Measurements from ENCODE around the gene GSK3B.

Gene GSK3B

GRCh38 chr3:119808843-119809242 lies 285.4 kb downstream of the GSK3B start:
- no peaks in the 10 kb centered on the region for H3K79me2 ChIP-seq (ENCODE audit: control insufficient read depth, insufficient read depth, low read length)
- H2BK120ac ChIP-seq (ENCODE audit: low read depth, low read length): no peak overlapping the region
- no peak overlapping the region for H3K56ac ChIP-seq (ENCODE audit: low read length)

GRCh38 chr3:119808244-119808643 lies 286.0 kb downstream of the GSK3B start:
- Histone ChIP-seq H3K18ac (ENCODE audit: low read length) (no peak overlapping the region), H3K4ac (ENCODE audit: low read depth, low read length) (no peak overlapping the region), H3K27me3 (ENCODE audit: insufficient read depth, low read length, poor library complexity) (no peaks in the 10 kb centered on the region), H3K23ac (ENCODE audit: low read length) (no peak overlapping the region), H3K27ac (ENCODE audit: low read depth, low read length) (no peak overlapping the region), H3K4me3 (ENCODE audit: low read length) (no peak overlapping the region), H2BK120ac (ENCODE audit: low read depth, low read length) (no peak overlapping the region), H3K79me2 (ENCODE audit: control insufficient read depth, insufficient read depth, low read length) (no peaks in the 10 kb centered on the region), H2BK5ac (ENCODE audit: low read length) (no peak overlapping the region), H2AK5ac (ENCODE audit: low read length) (no peak overlapping the region), H2BK15ac (replicated peaks; ENCODE audit: low read depth) (no peak overlapping the region), H3K4me2 (ENCODE audit: low read length) (no peak overlapping the region), H3K36me3 (ENCODE audit: control insufficient read depth, insufficient read depth, low read length) (no peaks in the 10 kb centered on the region), H3K4me1 (ENCODE audit: control insufficient read depth, low read depth, low read length) (no peaks in the 10 kb centered on the region), H3K9ac (ENCODE audit: low read length) (no peak overlapping the region), H3K56ac (ENCODE audit: low read length) (no peak overlapping the region), H3K79me1 (ENCODE audit: low read length) (no peaks in the 10 kb centered on the region), H4K8ac (ENCODE audit: low read depth, low read length) (no peak overlapping the region), H4K5ac (ENCODE audit: low read length) (no peak overlapping the region)
- no CpG with 5 or more reads among the region's 4 CpGs for WGBS (ENCODE audit: extremely low coverage, insufficient coverage, low lambda C conversion rate)
- DNase-seq: no peak

More at GRCh38 chr3:119808843-119809242, 285.4 kb downstream of the GSK3B start:
- no peak overlapping the region for H3K4ac ChIP-seq (ENCODE audit: low read depth, low read length)
- H4K8ac ChIP-seq (ENCODE audit: low read depth, low read length): no peak overlapping the region
- no peak overlapping the region for H4K5ac ChIP-seq (ENCODE audit: low read length)
- H3K18ac ChIP-seq (ENCODE audit: low read length): no peak overlapping the region
- H2BK15ac ChIP-seq (replicated peaks; ENCODE audit: low read depth): no peak overlapping the region
- no peaks in the 10 kb centered on the region for H3K36me3 ChIP-seq (ENCODE audit: control insufficient read depth, insufficient read depth, low read length)
- H3K27me3 ChIP-seq (ENCODE audit: insufficient read depth, low read length, poor library complexity): no peaks in the 10 kb centered on the region
- H3K23ac ChIP-seq (ENCODE audit: low read length): no peak overlapping the region
- H3K79me1 ChIP-seq (ENCODE audit: low read length): no peaks in the 10 kb centered on the region
- H3K4me2 ChIP-seq (ENCODE audit: low read length): no peak overlapping the region
- H2AK5ac ChIP-seq (ENCODE audit: low read length): no peak overlapping the region
- WGBS (ENCODE audit: extremely low coverage, insufficient coverage, low lambda C conversion rate): no CpG with 5 or more reads among the region's 6 CpGs
- no peak for DNase-seq
- no peak overlapping the region for H3K9ac ChIP-seq (ENCODE audit: low read length)
- no peak overlapping the region for H3K4me3 ChIP-seq (ENCODE audit: low read length)
- no peaks in the 10 kb centered on the region for H3K4me1 ChIP-seq (ENCODE audit: control insufficient read depth, low read depth, low read length)
- no peak overlapping the region for H2BK5ac ChIP-seq (ENCODE audit: low read length)
- no peak overlapping the region for H3K27ac ChIP-seq (ENCODE audit: low read depth, low read length)

DNA sequence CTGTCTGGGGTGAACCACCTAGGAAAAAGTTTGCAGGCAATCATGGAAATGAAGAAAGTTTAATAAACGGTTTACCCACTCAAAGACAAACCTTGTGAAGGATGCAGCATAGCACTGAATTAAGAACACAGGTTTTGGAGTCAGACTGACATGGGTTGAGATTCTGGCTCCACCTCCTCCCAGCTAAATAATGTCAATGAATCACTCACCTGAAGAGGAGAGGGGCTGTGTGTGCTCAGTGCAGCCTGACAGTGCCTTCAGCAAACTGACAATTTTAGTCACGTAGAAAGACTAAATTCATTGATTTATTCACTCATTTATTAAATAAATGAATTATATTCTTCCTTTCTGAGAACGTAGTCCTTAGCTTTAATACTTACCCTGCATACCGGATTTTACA lies 293.4 kb downstream of the GSK3B start:
- Histone ChIP-seq H3K4ac (ENCODE audit: low read depth, low read length) (no peak overlapping the region), H3K18ac (ENCODE audit: low read length) (no peak overlapping the region), H3K23ac (ENCODE audit: low read length) (no peak overlapping the region), H3K4me2 (ENCODE audit: low read length) (no peak overlapping the region), H3K36me3 (ENCODE audit: control insufficient read depth, insufficient read depth, low read length) (no peaks in the 10 kb centered on the region), H3K79me1 (ENCODE audit: low read length) (no peaks in the 10 kb centered on the region), H2BK120ac (ENCODE audit: low read depth, low read length) (no peak overlapping the region), H3K79me2 (ENCODE audit: control insufficient read depth, insufficient read depth, low read length) (no peaks in the 10 kb centered on the region), H3K56ac (ENCODE audit: low read length) (no peak overlapping the region), H2BK15ac (replicated peaks; ENCODE audit: low read depth) (no peak overlapping the region), H3K9ac (ENCODE audit: low read length) (no peak overlapping the region), H3K27me3 (ENCODE audit: insufficient read depth, low read length, poor library complexity) (no peaks in the 10 kb centered on the region), H3K4me3 (ENCODE audit: low read length) (no peak overlapping the region), H3K4me1 (ENCODE audit: control insufficient read depth, low read depth, low read length) (peaks cover under 1% of the 10 kb centered on the region), H2AK5ac (ENCODE audit: low read length) (no peak overlapping the region), H2BK5ac (ENCODE audit: low read length) (no peak overlapping the region), H4K8ac (ENCODE audit: low read depth, low read length) (no peak overlapping the region), H3K27ac (ENCODE audit: low read depth, low read length) (no peak overlapping the region), H4K5ac (ENCODE audit: low read length) (no peak overlapping the region)
- no peak for DNase-seq
- no CpG with 5 or more reads among the region's 4 CpGs for WGBS (ENCODE audit: extremely low coverage, insufficient coverage, low lambda C conversion rate)

DNA sequence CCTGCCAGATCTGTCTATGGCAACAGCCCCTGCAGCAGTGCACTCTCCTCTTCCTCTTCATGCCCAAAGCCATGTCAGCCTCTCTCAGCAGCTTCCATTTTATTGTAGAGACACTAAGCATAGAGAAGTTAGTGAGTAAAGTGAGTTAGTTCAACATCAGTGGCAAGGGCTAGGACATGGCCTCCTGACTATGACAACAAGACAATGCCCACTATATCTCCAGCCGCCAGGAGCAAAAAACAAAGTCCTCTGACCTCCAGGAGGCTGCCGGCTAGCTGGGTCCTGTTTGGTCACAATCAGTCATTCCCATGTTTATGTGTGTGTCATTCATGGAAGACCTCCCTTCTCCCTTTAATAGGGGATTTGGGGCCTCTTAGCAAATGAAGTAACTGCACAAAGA lies 297.5 kb downstream of the GSK3B start:
- Histone ChIP-seq H3K79me1 (ENCODE audit: low read length) (no peaks in the 10 kb centered on the region), H3K23ac (ENCODE audit: low read length) (no peak overlapping the region), H3K4me2 (ENCODE audit: low read length) (no peak overlapping the region), H2BK5ac (ENCODE audit: low read length) (no peak overlapping the region), H4K5ac (ENCODE audit: low read length) (no peak overlapping the region), H3K4me1 (ENCODE audit: control insufficient read depth, low read depth, low read length) (peaks cover 6% of the 10 kb centered on the region), H2AK5ac (ENCODE audit: low read length) (no peak overlapping the region), H3K36me3 (ENCODE audit: control insufficient read depth, insufficient read depth, low read length) (no peaks in the 10 kb centered on the region), H3K9ac (ENCODE audit: low read length) (no peak overlapping the region), H3K4me3 (ENCODE audit: low read length) (no peak overlapping the region), H3K27me3 (ENCODE audit: insufficient read depth, low read length, poor library complexity) (no peaks in the 10 kb centered on the region), H2BK120ac (ENCODE audit: low read depth, low read length) (no peak overlapping the region), H3K27ac (ENCODE audit: low read depth, low read length) (no peak overlapping the region), H3K79me2 (ENCODE audit: control insufficient read depth, insufficient read depth, low read length) (no peaks in the 10 kb centered on the region), H3K56ac (ENCODE audit: low read length) (no peak overlapping the region), H2BK15ac (replicated peaks; ENCODE audit: low read depth) (no peak overlapping the region), H4K8ac (ENCODE audit: low read depth, low read length) (no peak overlapping the region), H3K18ac (ENCODE audit: low read length) (no peak overlapping the region), H3K4ac (ENCODE audit: low read depth, low read length) (no peak overlapping the region)
- WGBS (ENCODE audit: extremely low coverage, insufficient coverage, low lambda C conversion rate): no CpG with 5 or more reads among the region's 2 CpGs
- DNase-seq: no peak

DNA sequence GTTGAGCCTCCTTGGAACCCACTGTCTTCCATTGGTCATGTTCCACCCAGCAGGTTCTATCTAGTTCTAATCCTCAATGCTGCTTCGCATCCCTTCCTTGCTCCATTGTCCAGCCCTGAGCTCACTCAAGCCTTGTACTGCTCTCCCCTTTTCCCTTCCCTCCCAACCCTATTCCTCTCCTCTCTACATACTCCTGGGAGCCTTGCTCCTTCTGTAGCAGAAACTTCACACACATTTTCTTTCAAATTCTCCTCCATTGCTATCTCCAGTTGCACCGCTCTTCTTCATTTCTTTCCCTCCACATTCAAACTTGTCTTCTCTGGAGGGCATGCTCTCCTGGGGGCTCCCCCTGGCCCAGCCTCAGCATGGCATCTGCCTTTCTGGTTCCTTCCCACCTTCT lies 297.9 kb downstream of the GSK3B start:
- Histone ChIP-seq H4K8ac (ENCODE audit: low read depth, low read length) (no peak overlapping the region), H3K79me2 (ENCODE audit: control insufficient read depth, insufficient read depth, low read length) (no peaks in the 10 kb centered on the region), H3K18ac (ENCODE audit: low read length) (no peak overlapping the region), H2BK120ac (ENCODE audit: low read depth, low read length) (no peak overlapping the region), H2BK15ac (replicated peaks; ENCODE audit: low read depth) (no peak overlapping the region), H3K9ac (ENCODE audit: low read length) (no peak overlapping the region), H3K4ac (ENCODE audit: low read depth, low read length) (no peak overlapping the region), H2AK5ac (ENCODE audit: low read length) (no peak overlapping the region), H3K4me3 (ENCODE audit: low read length) (no peak overlapping the region), H3K27me3 (ENCODE audit: insufficient read depth, low read length, poor library complexity) (no peaks in the 10 kb centered on the region), H3K4me1 (ENCODE audit: control insufficient read depth, low read depth, low read length) (peaks cover 6% of the 10 kb centered on the region), H3K4me2 (ENCODE audit: low read length) (no peak overlapping the region), H3K23ac (ENCODE audit: low read length) (no peak overlapping the region), H4K5ac (ENCODE audit: low read length) (no peak overlapping the region), H2BK5ac (ENCODE audit: low read length) (no peak overlapping the region), H3K27ac (ENCODE audit: low read depth, low read length) (no peak overlapping the region), H3K79me1 (ENCODE audit: low read length) (no peaks in the 10 kb centered on the region), H3K56ac (ENCODE audit: low read length) (no peak overlapping the region), H3K36me3 (ENCODE audit: control insufficient read depth, insufficient read depth, low read length) (no peaks in the 10 kb centered on the region)
- no CpG with 5 or more reads among the region's 2 CpGs for WGBS (ENCODE audit: extremely low coverage, insufficient coverage, low lambda C conversion rate)
- no peak for DNase-seq

DNA sequence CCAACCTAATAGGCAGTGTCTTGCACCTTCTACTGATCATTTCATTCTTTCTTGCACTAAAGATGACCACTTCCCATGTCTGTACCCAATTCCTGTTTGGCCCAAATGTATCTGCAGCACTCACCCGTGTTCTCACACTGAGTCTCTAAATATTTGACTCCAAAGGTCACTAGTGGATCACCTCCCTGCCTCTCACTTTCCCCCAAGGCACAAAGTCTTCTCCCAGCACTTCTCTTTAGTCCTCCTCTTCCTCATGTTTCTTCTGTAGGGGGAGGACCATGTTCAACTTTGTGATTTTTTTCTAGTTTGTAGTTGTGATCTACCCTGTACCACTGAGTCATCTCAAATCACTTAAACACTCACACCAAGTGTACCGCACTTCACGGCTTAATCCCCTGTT lies 298.4 kb downstream of the GSK3B start:
- Histone ChIP-seq H3K36me3 (ENCODE audit: control insufficient read depth, insufficient read depth, low read length) (no peaks in the 10 kb centered on the region), H2BK5ac (ENCODE audit: low read length) (no peak overlapping the region), H3K4me1 (ENCODE audit: control insufficient read depth, low read depth, low read length) (peaks cover 6% of the 10 kb centered on the region), H3K4me3 (ENCODE audit: low read length) (no peak overlapping the region), H3K18ac (ENCODE audit: low read length) (no peak overlapping the region), H2BK120ac (ENCODE audit: low read depth, low read length) (no peak overlapping the region), H4K8ac (ENCODE audit: low read depth, low read length) (no peak overlapping the region), H3K79me1 (ENCODE audit: low read length) (no peaks in the 10 kb centered on the region), H3K27me3 (ENCODE audit: insufficient read depth, low read length, poor library complexity) (no peaks in the 10 kb centered on the region), H3K4me2 (ENCODE audit: low read length) (no peak overlapping the region), H3K23ac (ENCODE audit: low read length) (no peak overlapping the region), H3K4ac (ENCODE audit: low read depth, low read length) (no peak overlapping the region), H3K27ac (ENCODE audit: low read depth, low read length) (no peak overlapping the region), H2AK5ac (ENCODE audit: low read length) (no peak overlapping the region), H2BK15ac (replicated peaks; ENCODE audit: low read depth) (peak overlapping the region; percentile 10), H4K5ac (ENCODE audit: low read length) (no peak overlapping the region), H3K56ac (ENCODE audit: low read length) (no peak overlapping the region), H3K79me2 (ENCODE audit: control insufficient read depth, insufficient read depth, low read length) (no peaks in the 10 kb centered on the region), H3K9ac (ENCODE audit: low read length) (no peak overlapping the region)
- WGBS (ENCODE audit: extremely low coverage, insufficient coverage, low lambda C conversion rate): no CpG with 5 or more reads among the region's 3 CpGs
- no peak for DNase-seq
